ENCODE measurements around the gene TREX2.

- TF ChIP-seq, protein P1, sequence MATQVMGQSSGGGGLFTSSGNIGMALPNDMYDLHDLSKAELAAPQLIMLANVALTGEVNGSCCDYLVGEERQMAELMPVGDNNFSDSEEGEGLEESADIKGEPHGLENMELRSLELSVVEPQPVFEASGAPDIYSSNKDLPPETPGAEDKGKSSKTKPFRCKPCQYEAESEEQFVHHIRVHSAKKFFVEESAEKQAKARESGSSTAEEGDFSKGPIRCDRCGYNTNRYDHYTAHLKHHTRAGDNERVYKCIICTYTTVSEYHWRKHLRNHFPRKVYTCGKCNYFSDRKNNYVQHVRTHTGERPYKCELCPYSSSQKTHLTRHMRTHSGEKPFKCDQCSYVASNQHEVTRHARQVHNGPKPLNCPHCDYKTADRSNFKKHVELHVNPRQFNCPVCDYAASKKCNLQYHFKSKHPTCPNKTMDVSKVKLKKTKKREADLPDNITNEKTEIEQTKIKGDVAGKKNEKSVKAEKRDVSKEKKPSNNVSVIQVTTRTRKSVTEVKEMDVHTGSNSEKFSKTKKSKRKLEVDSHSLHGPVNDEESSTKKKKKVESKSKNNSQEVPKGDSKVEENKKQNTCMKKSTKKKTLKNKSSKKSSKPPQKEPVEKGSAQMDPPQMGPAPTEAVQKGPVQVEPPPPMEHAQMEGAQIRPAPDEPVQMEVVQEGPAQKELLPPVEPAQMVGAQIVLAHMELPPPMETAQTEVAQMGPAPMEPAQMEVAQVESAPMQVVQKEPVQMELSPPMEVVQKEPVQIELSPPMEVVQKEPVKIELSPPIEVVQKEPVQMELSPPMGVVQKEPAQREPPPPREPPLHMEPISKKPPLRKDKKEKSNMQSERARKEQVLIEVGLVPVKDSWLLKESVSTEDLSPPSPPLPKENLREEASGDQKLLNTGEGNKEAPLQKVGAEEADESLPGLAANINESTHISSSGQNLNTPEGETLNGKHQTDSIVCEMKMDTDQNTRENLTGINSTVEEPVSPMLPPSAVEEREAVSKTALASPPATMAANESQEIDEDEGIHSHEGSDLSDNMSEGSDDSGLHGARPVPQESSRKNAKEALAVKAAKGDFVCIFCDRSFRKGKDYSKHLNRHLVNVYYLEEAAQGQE (IDR thresholded peaks at IDR 0.05; ENCODE audit: insufficient replicate concordance, low read depth): no peak
- TF ChIP-seq CTCF (IDR thresholded peaks at IDR 0.05; ENCODE audit: insufficient read depth, low read length): no peak
Measured at GRCh38 chrX:153450949-153451277, 5.1 kb upstream of the TREX2 start.

All from HL-60 (cell line).